SK-N-SH (cell line): ENCODE data around the gene SERPINA1.

Experiments
- CHD2 ChIP-seq: fragments of 150-350 bp; IDR thresholded peaks from 2 replicates; pipeline ENCODE4 v1.6.1; 2018; ENCODE audit warnings: low read length; ENCODE audit not compliant: partially characterized antibody
- EP300 ChIP-seq, 2 experiments: IDR thresholded peaks; 2 replicates each; pipeline versions ENCODE4 v1.4.0 to v1.6.1; 2012; ENCODE audit warnings: borderline replicate concordance in 1 of 2, low read depth in 1 of 2, low read length in 1 of 2
- FOXJ3 ChIP-seq: sonication (generic); formaldehyde crosslinking; IDR thresholded peaks from 2 replicates; pipeline ENCODE4 v1.5.1; 2020; ENCODE audit warnings: mild to moderate bottlenecking, missing genetic modification reagents
- GATA2 ChIP-seq: sonication (generic); formaldehyde crosslinking; IDR thresholded peaks from 2 replicates; pipeline ENCODE4 v1.5.0; 2020; ENCODE audit warnings: mild to moderate bottlenecking, missing genetic modification reagents
- TAF1 ChIP-seq: IDR thresholded peaks from 2 replicates; pipeline ENCODE4 v1.6.1; 2012; ENCODE audit warnings: low read depth, mild to moderate bottlenecking, low read length, moderate library complexity, borderline replicate concordance
- TF ChIP-seq, protein P1 (sequence below): fragments of 200-600 bp; sonication (generic); IDR thresholded peaks from 2 replicates; pipeline ENCODE4 v1.6.1; 2017; ENCODE audit warnings: antibody characterized with exemption, mild to moderate bottlenecking, moderate library complexity
- TF ChIP-seq, protein P2 (sequence below): IDR thresholded peaks from 2 replicates; pipeline ENCODE4; 2012
- TF ChIP-seq, protein P3 (sequence below): IDR thresholded peaks from 2 replicates; pipeline ENCODE4 v1.6.1; 2012; ENCODE audit warnings: mild to moderate bottlenecking, low read depth, low read length, moderate library complexity

DNA sequence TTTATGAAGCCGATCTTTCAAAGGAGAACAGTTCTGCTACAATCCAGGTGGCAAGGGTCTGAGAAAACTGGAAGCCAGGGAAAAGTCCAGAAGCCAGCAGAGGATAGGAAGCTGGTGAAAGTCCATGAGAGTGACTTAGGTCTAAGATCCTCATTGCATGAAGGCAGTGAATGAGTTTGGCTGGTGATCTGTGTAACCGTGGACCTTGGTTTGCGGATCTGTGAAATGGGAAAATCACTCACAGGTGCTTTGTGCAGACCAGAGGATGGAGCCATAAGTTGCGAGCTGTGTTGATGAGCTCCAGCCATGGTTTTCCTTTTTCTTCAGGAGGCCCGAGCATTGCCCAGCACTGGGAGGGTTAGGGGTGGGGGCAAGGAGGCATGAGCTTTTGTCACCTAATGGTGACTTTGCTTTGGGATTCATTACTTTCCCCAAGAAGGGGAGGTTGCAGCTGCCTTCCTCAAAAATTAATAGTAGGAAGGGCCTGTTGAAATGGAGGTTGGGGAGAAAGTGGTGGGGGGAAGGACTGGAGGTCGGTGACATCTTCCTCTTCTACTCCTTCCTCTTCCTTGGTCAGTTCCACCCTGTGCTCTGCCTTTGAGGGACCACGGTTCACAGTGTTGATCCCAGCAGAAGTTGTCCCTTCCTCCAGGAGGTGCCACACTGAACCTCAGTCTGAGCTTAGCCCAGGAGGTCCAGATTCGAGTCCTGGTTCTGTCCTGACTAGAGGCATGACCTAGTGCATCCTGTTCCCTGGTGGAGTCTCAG is 45.0 kb downstream of the SERPINA1 start:
- TF ChIP-seq, protein P1, sequence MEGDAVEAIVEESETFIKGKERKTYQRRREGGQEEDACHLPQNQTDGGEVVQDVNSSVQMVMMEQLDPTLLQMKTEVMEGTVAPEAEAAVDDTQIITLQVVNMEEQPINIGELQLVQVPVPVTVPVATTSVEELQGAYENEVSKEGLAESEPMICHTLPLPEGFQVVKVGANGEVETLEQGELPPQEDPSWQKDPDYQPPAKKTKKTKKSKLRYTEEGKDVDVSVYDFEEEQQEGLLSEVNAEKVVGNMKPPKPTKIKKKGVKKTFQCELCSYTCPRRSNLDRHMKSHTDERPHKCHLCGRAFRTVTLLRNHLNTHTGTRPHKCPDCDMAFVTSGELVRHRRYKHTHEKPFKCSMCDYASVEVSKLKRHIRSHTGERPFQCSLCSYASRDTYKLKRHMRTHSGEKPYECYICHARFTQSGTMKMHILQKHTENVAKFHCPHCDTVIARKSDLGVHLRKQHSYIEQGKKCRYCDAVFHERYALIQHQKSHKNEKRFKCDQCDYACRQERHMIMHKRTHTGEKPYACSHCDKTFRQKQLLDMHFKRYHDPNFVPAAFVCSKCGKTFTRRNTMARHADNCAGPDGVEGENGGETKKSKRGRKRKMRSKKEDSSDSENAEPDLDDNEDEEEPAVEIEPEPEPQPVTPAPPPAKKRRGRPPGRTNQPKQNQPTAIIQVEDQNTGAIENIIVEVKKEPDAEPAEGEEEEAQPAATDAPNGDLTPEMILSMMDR: no peak
- TF ChIP-seq GATA2 (CRISPR knock-in tag): no peak
- TF ChIP-seq, protein P2, sequence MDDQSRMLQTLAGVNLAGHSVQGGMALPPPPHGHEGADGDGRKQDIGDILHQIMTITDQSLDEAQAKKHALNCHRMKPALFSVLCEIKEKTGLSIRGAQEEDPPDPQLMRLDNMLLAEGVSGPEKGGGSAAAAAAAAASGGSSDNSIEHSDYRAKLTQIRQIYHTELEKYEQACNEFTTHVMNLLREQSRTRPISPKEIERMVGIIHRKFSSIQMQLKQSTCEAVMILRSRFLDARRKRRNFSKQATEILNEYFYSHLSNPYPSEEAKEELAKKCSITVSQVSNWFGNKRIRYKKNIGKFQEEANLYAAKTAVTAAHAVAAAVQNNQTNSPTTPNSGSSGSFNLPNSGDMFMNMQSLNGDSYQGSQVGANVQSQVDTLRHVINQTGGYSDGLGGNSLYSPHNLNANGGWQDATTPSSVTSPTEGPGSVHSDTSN: no peak
- TF ChIP-seq CHD2: no peak
- no peak for TF ChIP-seq EP300 (IDR thresholded peaks at IDR 0.05; ENCODE audit: borderline replicate concordance in 1 of 2, low read depth in 1 of 2, low read length in 1 of 2)
- TF ChIP-seq TAF1: no peak
- no peak for TF ChIP-seq FOXJ3
- TF ChIP-seq, protein P3, sequence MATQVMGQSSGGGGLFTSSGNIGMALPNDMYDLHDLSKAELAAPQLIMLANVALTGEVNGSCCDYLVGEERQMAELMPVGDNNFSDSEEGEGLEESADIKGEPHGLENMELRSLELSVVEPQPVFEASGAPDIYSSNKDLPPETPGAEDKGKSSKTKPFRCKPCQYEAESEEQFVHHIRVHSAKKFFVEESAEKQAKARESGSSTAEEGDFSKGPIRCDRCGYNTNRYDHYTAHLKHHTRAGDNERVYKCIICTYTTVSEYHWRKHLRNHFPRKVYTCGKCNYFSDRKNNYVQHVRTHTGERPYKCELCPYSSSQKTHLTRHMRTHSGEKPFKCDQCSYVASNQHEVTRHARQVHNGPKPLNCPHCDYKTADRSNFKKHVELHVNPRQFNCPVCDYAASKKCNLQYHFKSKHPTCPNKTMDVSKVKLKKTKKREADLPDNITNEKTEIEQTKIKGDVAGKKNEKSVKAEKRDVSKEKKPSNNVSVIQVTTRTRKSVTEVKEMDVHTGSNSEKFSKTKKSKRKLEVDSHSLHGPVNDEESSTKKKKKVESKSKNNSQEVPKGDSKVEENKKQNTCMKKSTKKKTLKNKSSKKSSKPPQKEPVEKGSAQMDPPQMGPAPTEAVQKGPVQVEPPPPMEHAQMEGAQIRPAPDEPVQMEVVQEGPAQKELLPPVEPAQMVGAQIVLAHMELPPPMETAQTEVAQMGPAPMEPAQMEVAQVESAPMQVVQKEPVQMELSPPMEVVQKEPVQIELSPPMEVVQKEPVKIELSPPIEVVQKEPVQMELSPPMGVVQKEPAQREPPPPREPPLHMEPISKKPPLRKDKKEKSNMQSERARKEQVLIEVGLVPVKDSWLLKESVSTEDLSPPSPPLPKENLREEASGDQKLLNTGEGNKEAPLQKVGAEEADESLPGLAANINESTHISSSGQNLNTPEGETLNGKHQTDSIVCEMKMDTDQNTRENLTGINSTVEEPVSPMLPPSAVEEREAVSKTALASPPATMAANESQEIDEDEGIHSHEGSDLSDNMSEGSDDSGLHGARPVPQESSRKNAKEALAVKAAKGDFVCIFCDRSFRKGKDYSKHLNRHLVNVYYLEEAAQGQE: no peak
